Mucosa of descending colon (tissue), 3 donors: ENCODE measurements around the gene GLOD5. TPM values are rescaled to one million over a fixed set of nuclear protein-coding genes. Genes with fewer than 3 reads are reported as not detected.

Source experiments
- ATAC-seq: fragments of 200-7000 bp; cut with Tn5 transposase; one replicate; pipeline ENCODE4 v1.9.1; 2020; ENCODE audit warnings: mild to moderate bottlenecking, moderate library complexity
- DNase-seq, 3 donors: peaks; one replicate each; pipeline ENCODE4 v3.0.0-alpha.2; 2020
- H3K36me3 ChIP-seq: fragments of 200-600 bp; one replicate; pipeline ENCODE4 v1.8.0; 2021; ENCODE audit warnings: low read depth, mild to moderate bottlenecking
- H3K4me1 ChIP-seq: fragments of 200-600 bp; one replicate; pipeline ENCODE4 v1.8.0; 2021; ENCODE audit warnings: low read depth, mild to moderate bottlenecking
- H3K4me3 ChIP-seq: fragments of 200-600 bp; one replicate; pipeline ENCODE4 v1.8.0; 2021; ENCODE audit warnings: mild to moderate bottlenecking
- H3K9me3 ChIP-seq: fragments of 200-600 bp; one replicate; pipeline ENCODE4 v1.8.0; 2021; ENCODE audit warnings: mild to moderate bottlenecking
- CTCF ChIP-seq: fragments of 200-600 bp; IDR thresholded peaks from one replicate; pipeline ENCODE4 v1.8.0; 2022; ENCODE audit warnings: antibody characterized with exemption, mild to moderate bottlenecking
- intact Hi-C, 2 donors: fragments of 100-400 bp; cut with DNase I in 1 of 2; cut with micrococcal nuclease in 1 of 2; formaldehyde crosslinking; loops; one replicate each; pipeline versions ENCODE4 v1.11.0 to v1.11.1; 2022; cut with DNase I, micrococcal nuclease
- total RNA-seq, 3 donors: library from RNA; stranded (reverse); fragmentation: NEBNext Ultra II Directional in 2 of 3; extraction: Animal tissue kit (Norgen Biotek cat#: 25700) in 2 of 3; gene quantifications; one replicate each; pipeline versions ENCODE4 v1.2.1 to v1.2.4, GENCODE V29; 2021 to 2023
- donor health status: DM: no; HTN: no; CAD: no; lungs with moderate emphysema.
- donor health status: DM: no; HTN: no; CAD: no.
- donor health status: DM: no; HTN: yes; CAD: no.

GLOD5 gene
- total RNA-seq, 3 donors from 2014 or later: 4.3 to 9.9 (median 7.1) TPM

GRCh38 chrX:48715876-48716502 lies 45.6 kb upstream of the GLOD5 start:
- H3K9me3 ChIP-seq: no peaks in the 10 kb centered on the region
- H3K36me3 ChIP-seq: no peaks in the 10 kb centered on the region
- H3K4me1 ChIP-seq: no peaks in the 10 kb centered on the region
- TF ChIP-seq CTCF: no peak
- no peak for DNase-seq
- intact Hi-C loops: no loop called here
- ATAC-seq: no peak
- H3K4me3 ChIP-seq: no peak overlapping the region

- DNase-seq: no peak
- H3K9me3 ChIP-seq: no peaks in the 10 kb centered on the region
- no peak for TF ChIP-seq CTCF
- no peak for ATAC-seq
- no peaks in the 10 kb centered on the region for H3K36me3 ChIP-seq
- H3K4me1 ChIP-seq: peaks cover 6% of the 10 kb centered on the region
- no peak overlapping the region for H3K4me3 ChIP-seq
- intact Hi-C loops: no loop called here
Measured at GRCh38 chrX:48719958-48720357, 41.6 kb upstream of the GLOD5 start.

- no peak for DNase-seq
- Histone ChIP-seq H3K4me3 (no peak overlapping the region), H3K36me3 (no peaks in the 10 kb centered on the region), H3K4me1 (peaks cover 6% of the 10 kb centered on the region), H3K9me3 (no peaks in the 10 kb centered on the region)
- TF ChIP-seq CTCF: no peak
- intact Hi-C loops: no loop called here
- peak; percentile 62 for ATAC-seq
Measured at GRCh38 chrX:48720577-48721250, 40.8 kb upstream of the GLOD5 start.

DNA sequence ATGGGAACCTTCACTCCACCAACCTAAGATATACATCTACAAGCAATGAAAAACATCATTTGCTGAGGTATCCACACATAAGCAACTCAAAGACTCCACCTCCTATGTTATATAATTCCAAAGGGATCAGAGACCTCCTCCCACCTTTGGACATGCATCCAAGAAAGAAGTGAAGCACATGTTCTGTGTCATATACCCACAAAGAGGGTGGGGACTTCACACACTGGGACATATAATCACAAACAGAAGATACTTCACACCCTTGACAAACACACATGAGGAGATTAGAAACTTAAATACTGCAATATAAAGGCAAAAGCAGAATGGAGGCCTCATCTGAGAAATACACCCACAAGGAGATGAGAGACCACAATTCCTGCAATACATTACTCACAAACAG lies 39.6 kb upstream of the GLOD5 start:
- no peak for TF ChIP-seq CTCF
- ATAC-seq: peak; percentile 69
- intact Hi-C loops: no loop called here

DNA sequence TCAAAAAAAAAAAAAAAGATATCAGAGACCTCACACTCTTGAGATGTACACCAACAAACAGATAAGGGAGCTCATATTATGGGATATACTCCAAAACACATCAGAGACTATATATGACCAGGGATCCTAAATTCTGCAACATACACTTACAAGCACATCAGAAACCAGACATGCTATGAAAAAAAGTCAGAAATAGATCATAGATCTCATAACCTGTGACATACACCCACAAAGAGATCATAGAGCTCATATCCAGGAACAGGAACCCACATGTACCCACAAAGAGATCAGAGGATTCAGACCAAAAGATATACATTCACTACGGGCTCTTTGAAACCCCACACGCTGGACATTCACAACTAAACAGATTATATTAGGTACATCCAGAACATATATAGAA lies 35.0 kb upstream of the GLOD5 start:
- TF ChIP-seq CTCF: no peak
- intact Hi-C loops: no loop called here

More for the DNA sequence above, 39.6 kb upstream of the GLOD5 start:
- no peak overlapping the region for H3K4me3 ChIP-seq
- peaks cover 6% of the 10 kb centered on the region for H3K4me1 ChIP-seq
- H3K9me3 ChIP-seq: no peaks in the 10 kb centered on the region
- no peak for DNase-seq
- H3K36me3 ChIP-seq: no peaks in the 10 kb centered on the region

More for the DNA sequence above, 35.0 kb upstream of the GLOD5 start:
- DNase-seq: no peak
- Histone ChIP-seq H3K9me3 (no peaks in the 10 kb centered on the region), H3K4me3 (no peak overlapping the region), H3K4me1 (peaks cover 1% of the 10 kb centered on the region), H3K36me3 (no peaks in the 10 kb centered on the region)
- ATAC-seq: no peak
